Breast epithelium (tissue), 3 donors: ENCODE measurements around the gene CAV1.
A peak's percentile ranks its signal among the peaks of the same experiment; 100 is the strongest.

Source experiments
- CTCF ChIP-seq, 3 donors: fragments of 450-650 bp; IDR thresholded peaks; one replicate each; pipeline ENCODE4 v1.5.1; 2016 to 2017; ENCODE audit warnings: antibody characterized with exemption in 3 of 3, mild to moderate bottlenecking in 3 of 3, moderate library complexity in 3 of 3
- POLR2A ChIP-seq: fragments of 450-650 bp; IDR thresholded peaks from one replicate; pipeline ENCODE4 v1.6.1; 2016; ENCODE audit warnings: antibody characterized with exemption, mild to moderate bottlenecking, moderate library complexity
- POLR2AphosphoS5 ChIP-seq, 3 donors: sonication (generic); formaldehyde crosslinking; IDR thresholded peaks; one replicate each; pipeline ENCODE4 v1.6.1; 2017; ENCODE audit warnings: antibody characterized with exemption in 3 of 3

GRCh38 chr7:116525913-116526861, 1.4 kb downstream of the CAV1 start:
- TF ChIP-seq CTCF (IDR thresholded peaks at IDR 0.05): peak in 1 of 3 donors; percentile 88
- TF ChIP-seq POLR2A: no peak
- TF ChIP-seq POLR2AphosphoS5 (IDR thresholded peaks at IDR 0.05): peak in 2 of 3 donors; percentile 16
